ENCODE results near the gene POP7. TPM values are rescaled to one million over a fixed set of nuclear protein-coding genes. Genes with fewer than 3 reads are reported as not detected.

Gene POP7
- total RNA-seq, 1 donor from 2014 or later: 40.6 TPM

- peak within 1 kb of the TSS; percentile 83 for H3K4me3 ChIP-seq (ENCODE audit: insufficient read depth, low read depth, low read length)
- Mint-ChIP-seq H3K27me3 (ENCODE audit: low read depth, unreplicated experiment) (peaks cover 6% of the 10 kb centered on the region), H3K27ac (ENCODE audit: unreplicated experiment) (peak within 1 kb of the TSS; percentile 75), H3K4me3 (ENCODE audit: unreplicated experiment) (peak within 1 kb of the TSS; percentile 90), H3K4me1 (ENCODE audit: low read depth, unreplicated experiment) (peaks cover 4% of the 10 kb centered on the region), H3K9me3 (ENCODE audit: unreplicated experiment) (no peaks in the 10 kb centered on the region), H3K36me3 (ENCODE audit: low read depth, unreplicated experiment) (peaks cover 8% of the 10 kb centered on the region)
- H3K9ac ChIP-seq (ENCODE audit: low read length): peak within 1 kb of the TSS; percentile 92
- H3K79me2 ChIP-seq (ENCODE audit: insufficient read depth, low read length): peaks cover 45% of the 10 kb centered on the region
- peaks cover 28% of the 10 kb centered on the region for H4K20me1 ChIP-seq (ENCODE audit: insufficient read depth, low read length)
- peak within 1 kb of the TSS; percentile 99 for H3K27ac ChIP-seq (ENCODE audit: low read depth, low read length)
- peaks cover 5% of the 10 kb centered on the region for H3K4me1 ChIP-seq (ENCODE audit: insufficient read depth, low read length)
- no peak for TF ChIP-seq EZH2 (IDR thresholded peaks at IDR 0.05; ENCODE audit: insufficient read depth, low read length)
- TF ChIP-seq, protein P1, sequence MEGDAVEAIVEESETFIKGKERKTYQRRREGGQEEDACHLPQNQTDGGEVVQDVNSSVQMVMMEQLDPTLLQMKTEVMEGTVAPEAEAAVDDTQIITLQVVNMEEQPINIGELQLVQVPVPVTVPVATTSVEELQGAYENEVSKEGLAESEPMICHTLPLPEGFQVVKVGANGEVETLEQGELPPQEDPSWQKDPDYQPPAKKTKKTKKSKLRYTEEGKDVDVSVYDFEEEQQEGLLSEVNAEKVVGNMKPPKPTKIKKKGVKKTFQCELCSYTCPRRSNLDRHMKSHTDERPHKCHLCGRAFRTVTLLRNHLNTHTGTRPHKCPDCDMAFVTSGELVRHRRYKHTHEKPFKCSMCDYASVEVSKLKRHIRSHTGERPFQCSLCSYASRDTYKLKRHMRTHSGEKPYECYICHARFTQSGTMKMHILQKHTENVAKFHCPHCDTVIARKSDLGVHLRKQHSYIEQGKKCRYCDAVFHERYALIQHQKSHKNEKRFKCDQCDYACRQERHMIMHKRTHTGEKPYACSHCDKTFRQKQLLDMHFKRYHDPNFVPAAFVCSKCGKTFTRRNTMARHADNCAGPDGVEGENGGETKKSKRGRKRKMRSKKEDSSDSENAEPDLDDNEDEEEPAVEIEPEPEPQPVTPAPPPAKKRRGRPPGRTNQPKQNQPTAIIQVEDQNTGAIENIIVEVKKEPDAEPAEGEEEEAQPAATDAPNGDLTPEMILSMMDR (IDR thresholded peaks at IDR 0.05; ENCODE audit: insufficient read depth, low read depth, low read length): no peak
- H3K4me2 ChIP-seq (ENCODE audit: low read length): peak within 1 kb of the TSS; percentile 85
- H3K27me3 ChIP-seq (ENCODE audit: insufficient read depth, low read length): no peaks in the 10 kb centered on the region
- no peaks in the 10 kb centered on the region for H3K36me3 ChIP-seq (ENCODE audit: insufficient read depth, low read length)
- peak within 1 kb of the TSS; percentile 96 for H2AFZ ChIP-seq (ENCODE audit: low read depth, low read length)
- FAIRE-seq (peak; percentile 43), DNase-seq (ENCODE audit: low read depth) (peak; percentile 98)
- H3K9me3 ChIP-seq (ENCODE audit: insufficient read depth, low read depth, low read length): no peaks in the 10 kb centered on the region
Observed at GRCh38 chr7:100673302-100673941, 32.5 kb upstream of the POP7 start, which contains the start of gene GNB2. Gene GNB2 (plus strand): TSS chr7:100673740. CDS start chr7:100676266, 2,526 bp downstream.

GRCh38 chr7:100673942-100674410 lies 31.9 kb upstream of the POP7 start:
- Histone ChIP-seq H3K79me2 (ENCODE audit: insufficient read depth, low read length) (peaks cover 47% of the 10 kb centered on the region), H3K4me2 (ENCODE audit: low read length) (peak overlapping the region; percentile 85), H3K4me1 (ENCODE audit: insufficient read depth, low read length) (peaks cover 5% of the 10 kb centered on the region), H4K20me1 (ENCODE audit: insufficient read depth, low read length) (peaks cover 31% of the 10 kb centered on the region), H3K27ac (ENCODE audit: low read depth, low read length) (peak overlapping the region; percentile 99), H3K9me3 (ENCODE audit: insufficient read depth, low read depth, low read length) (no peaks in the 10 kb centered on the region), H2AFZ (ENCODE audit: low read depth, low read length) (peak overlapping the region; percentile 80), H3K27me3 (ENCODE audit: insufficient read depth, low read length) (no peaks in the 10 kb centered on the region), H3K9ac (ENCODE audit: low read length) (peak overlapping the region; percentile 92), H3K4me3 (ENCODE audit: insufficient read depth, low read depth, low read length) (peak overlapping the region; percentile 83), H3K36me3 (ENCODE audit: insufficient read depth, low read length) (no peaks in the 10 kb centered on the region)
- FAIRE-seq (no peak), DNase-seq (ENCODE audit: low read depth) (peak; percentile 20)
- H3K9me3 Mint-ChIP-seq (ENCODE audit: unreplicated experiment): no peaks in the 10 kb centered on the region
- H3K4me1 Mint-ChIP-seq (ENCODE audit: low read depth, unreplicated experiment): peaks cover 4% of the 10 kb centered on the region
- H3K27me3 Mint-ChIP-seq (ENCODE audit: low read depth, unreplicated experiment): peaks cover 6% of the 10 kb centered on the region
- peak overlapping the region; percentile 90 for H3K4me3 Mint-ChIP-seq (ENCODE audit: unreplicated experiment)
- H3K36me3 Mint-ChIP-seq (ENCODE audit: low read depth, unreplicated experiment): peaks cover 9% of the 10 kb centered on the region
- H3K27ac Mint-ChIP-seq (ENCODE audit: unreplicated experiment): peak overlapping the region; percentile 62
- no peak for TF ChIP-seq EZH2 (IDR thresholded peaks at IDR 0.05; ENCODE audit: insufficient read depth, low read length)
- TF ChIP-seq, protein P1 (IDR thresholded peaks at IDR 0.05; ENCODE audit: insufficient read depth, low read depth, low read length): no peak
